Measurements from ENCODE around the gene WWOX.

The WWOX gene

DNA sequence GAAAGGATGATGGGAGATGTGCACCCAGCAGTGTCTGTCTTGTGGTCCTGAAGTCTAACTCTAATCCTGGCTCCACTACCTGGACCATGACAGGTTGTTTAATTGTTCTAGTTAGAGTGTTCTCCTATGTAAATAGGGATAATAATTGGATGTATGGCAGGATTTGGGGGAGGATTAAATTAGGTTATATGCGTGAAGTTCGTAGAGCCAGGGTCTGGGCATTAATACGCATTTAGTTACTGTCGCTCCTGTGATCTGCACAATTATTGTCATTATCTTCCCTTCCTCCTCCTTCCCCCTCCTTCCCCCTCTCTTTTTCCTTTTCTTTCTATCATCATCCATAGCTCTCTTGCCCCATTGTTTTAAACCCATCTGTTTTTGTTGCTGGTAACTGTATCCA is 210.3 kb downstream of the WWOX start:
- DNase-seq = no peak

DNA sequence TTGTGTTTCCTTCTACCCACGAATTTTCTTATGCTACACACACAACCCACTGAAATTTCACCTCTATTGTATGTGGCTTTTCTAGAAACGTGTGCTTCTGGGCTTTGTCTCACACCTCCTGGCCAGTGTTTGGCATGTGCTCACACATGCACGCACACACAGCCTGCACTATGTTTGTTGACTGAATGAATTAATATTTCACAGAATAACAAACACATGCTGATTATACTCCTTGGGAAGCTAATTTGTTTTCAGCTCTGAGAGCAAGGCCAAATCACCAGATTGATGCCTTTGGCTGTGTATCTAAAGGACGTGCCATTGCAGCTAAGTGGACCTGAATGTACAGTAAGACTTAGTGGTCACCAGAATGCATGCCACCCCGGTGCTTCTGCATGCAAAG is 210.7 kb downstream of the WWOX start:
- no peak for DNase-seq

- DNase-seq = no peak
Observed at GRCh38 chr16:78310990-78311561, 211.6 kb downstream of the WWOX start.

- DNase-seq = no peak
Observed at GRCh38 chr16:78311831-78312230, 212.4 kb downstream of the WWOX start.

DNA sequence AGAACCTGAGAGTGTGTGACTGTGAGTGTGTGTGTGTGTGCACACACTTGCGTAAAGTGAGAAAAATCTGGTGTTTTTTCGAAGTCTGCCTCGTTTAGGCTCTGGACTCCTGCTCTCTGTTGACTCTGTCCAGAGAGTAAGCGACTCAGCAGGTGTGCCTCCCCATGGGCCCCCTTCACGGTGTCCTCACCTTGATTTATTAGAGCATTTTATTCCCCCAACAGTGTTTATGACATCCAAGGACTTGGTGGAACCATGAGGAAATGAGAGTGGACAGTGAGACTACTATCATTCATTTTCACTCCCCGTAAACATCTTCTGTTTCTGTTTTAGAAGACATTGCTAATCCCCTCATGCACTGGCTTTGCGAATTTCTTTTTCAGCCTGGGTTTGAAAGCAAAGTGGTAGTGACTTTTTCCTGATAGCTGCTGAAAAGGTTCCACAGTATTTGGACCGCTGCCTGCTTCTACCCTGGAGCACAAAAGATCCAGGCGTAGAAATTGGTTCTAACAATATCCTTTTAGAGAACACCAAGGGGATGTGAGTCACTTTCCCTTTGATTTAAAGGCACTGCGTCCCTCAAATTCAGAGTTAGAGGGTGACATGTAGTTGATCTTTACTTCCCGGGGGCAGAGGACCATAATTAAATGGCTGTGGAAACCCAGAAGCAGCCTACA is 218.2 kb downstream of the WWOX start:
- DNase-seq = no peak

GRCh38 chr16:78321620-78322360 is 222.3 kb downstream of the WWOX start:
- DNase-seq = no peak

GRCh38 chr16:78323315-78323714 is 223.9 kb downstream of the WWOX start:
- DNase-seq = no peak

DNA sequence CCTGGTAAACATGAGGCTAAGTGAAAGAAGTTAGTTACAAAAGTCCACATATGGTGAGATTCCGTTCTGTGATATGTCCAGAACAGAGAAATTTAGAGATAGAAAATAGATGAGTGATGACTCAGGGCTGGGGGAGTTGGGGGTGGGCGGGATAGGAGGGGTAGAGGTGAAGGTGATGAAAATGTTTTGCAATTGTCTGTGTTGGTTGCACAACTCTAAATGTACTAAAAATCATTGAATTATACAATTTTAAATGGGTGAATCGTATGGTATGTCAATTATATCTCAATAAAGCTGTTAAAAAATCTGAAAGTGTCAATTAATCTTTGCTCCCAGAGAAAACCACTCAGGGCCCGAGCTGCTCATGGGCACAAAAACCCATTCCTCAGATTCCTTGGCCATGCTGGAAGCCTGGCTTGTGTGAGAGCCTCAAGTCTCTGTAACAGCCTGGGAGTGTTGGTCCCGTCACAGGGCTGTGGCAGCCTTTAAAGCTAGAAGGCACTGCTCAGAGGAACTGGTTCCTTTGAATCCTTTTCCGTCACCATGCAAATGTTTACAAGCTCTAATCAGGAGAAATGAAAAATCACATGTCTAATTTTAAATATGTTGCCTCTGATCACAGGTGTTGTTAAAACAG is 225.3 kb downstream of the WWOX start:
- no peak for DNase-seq

DNA sequence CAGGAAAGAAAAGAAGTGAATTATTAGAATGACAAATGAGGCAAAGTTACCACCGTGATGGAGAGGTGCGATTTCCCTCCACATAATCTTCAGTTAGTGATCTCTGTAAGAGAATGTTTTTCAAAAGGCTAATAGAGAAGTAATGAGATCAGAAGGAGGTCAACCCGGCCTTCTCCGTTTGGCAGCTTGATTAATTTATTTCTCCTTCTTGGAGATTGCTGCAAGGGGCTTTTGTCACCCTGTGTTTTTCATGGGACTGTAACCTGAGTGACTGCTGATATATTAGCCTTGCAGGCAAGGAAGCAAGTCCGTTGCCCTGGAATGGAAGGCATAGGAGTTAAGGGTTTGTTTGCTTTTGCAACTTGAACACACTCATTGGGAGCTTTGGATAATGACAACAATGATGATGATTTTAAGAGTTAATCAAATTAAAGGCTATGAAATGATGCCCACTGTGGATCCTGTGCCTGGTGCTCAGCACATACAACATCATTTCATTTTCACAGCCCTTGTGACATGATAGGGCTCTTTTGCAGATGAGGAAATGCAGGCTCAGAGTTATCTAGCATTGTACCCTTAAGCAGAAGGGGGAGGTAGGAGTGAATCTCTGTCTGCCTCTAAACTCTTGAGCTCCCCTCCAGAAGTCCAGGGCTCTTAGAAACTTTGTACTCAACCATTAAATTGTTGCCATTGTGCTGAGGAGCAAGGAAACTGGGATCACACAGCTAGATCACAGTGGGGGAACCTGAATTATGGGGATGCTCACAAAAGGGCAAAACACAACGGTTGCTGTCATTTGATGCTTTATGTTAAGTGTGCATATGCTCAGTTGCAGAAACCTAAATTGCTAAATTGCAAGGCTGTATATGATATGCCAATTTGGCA is 226.3 kb downstream of the WWOX start:
- no peak for DNase-seq

GRCh38 chr16:78326731-78327130 is 227.3 kb downstream of the WWOX start:
- no peak for DNase-seq

- no peak for DNase-seq
Observed at GRCh38 chr16:78331731-78332130, 232.3 kb downstream of the WWOX start.

- no peak for DNase-seq
Observed at GRCh38 chr16:78333808-78334207, 234.4 kb downstream of the WWOX start.

- no peak for DNase-seq
Observed at GRCh38 chr16:78340590-78340989, 241.1 kb downstream of the WWOX start.

- DNase-seq = no peak
Observed at GRCh38 chr16:78348068-78348467, 248.6 kb downstream of the WWOX start.

DNA sequence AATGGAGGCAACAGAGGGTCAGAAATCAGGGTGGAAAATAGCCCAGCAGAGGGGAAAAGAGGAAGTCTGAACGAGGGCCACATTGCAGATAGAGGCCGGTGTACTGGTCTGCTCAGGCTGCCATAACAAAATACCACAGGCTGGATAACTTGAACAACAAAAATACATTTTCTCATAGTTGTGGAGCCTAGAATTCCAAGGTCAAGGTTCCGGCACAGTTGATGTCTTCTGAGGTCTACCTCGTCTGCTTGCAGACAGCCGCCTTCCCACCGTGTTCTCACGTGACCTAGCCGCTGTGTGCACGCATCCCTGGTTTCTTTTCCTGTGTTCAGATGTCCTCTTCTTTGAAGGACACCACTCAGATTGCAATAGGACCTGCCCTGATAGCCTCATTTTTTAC is 249.4 kb downstream of the WWOX start:
- no peak for DNase-seq

DNA sequence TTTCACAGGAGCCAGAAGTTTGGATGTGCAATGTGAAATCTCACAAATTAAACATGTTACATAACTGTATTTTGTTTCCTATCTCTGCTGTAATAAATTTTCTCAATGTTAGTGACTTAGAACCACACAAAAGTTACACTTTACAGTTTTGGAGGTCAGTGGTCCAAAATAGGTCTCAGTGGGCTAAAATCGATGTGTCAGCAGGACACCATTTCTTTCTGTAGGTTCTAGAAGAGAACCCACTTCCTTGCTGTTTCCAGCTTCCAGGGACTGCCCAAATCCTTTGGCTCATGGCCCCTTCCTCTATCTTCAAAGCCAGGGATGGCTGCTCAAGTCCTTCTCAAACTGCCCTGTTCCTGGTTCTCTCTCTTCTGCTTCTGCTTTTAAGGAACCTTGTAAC is 252.7 kb downstream of the WWOX start:
- DNase-seq = no peak

DNA sequence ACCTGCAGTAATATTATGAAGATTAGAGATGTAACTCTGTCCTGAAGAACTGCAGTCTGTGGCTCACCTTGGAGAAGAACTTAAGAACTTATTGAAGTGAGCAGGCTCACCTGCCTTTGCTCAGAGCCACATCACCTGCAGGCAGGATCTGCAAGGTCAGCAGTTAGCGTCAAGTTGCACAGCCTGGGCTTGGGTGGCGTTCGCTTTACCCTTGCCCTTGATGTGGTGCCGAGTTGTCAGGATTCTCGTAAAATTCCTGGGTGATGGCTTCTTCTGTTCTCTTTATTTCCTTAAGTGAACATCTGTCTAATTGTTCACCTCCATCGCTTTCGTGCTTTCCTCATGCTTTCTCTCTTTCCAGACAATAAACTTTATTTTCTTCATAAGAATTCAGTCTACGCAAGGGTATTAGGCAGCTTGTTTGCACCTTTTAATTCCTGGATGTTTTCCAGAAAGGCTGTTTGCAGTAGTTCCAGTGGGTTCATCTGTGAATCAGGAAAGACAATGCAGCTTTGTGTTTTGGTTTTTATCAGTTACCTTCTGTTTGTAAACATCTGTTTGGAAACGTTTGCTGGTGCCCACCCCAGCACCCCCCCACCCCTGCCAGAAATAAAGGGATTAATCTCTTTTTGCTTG is 254.3 kb downstream of the WWOX start:
- DNase-seq = no peak

DNA sequence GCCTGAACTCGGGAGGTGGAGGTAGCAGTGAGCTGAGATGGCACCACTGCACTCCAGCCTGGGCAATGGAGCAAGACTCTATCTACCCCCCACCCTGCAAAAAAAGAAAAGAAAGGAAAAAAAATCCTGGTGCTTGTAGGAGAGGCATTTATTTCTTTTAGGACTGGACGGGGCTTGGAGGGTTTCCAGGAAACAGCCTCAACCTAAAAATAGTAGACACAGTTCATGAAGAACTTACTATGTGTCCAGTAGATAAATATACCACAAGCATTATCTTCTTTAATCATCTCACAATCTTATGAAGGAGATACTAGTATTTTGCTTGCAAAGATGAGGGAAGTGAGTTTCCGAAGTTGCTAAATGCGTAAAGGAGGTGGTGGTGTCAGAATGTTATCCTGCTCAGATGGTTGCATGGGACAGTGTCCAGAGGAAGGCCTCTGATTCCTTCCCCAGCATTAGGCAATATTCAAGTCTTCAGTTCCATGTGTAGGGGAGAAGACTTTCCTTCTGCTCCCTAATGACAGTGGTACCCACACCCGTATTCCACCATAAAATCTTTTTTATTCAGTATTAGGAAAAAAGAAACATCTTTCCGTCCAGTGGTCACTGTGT is 263.2 kb downstream of the WWOX start:
- no peak for DNase-seq

DNA sequence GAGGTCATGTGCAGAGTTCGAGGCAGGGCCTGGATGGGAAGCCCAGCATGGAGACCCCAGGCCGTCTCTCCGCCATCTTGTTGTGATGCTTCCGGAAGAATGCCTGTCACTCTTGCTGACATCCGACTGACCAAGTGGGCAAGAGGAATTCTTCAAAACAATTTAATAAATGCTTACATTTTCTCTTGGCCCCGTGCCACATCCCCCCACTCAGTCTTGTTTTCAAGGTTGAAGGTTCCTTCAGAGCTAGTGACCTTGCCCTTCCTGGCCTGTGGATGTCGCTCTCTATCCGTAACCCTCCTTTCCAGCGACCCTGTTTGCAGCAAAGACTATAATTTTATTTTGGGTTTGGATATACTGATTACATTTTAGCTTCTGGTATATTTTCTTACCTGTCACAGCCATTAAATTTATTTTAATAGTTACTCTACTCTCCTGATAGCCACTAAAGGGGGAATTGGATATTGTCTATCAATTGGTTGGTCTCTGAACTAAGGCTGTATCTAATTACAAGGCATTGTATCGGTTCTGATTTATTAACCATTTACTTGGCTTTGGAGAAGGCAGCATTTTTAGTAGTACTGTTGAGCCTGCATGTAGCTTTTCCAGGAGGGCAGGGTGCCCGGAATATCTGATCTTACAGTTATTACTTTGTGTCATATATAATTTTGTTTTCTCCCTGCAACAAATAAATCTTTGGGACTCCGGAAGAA is 264.5 kb downstream of the WWOX start:
- DNase-seq = no peak

- no peak for DNase-seq
Observed at GRCh38 chr16:78364556-78364880, 265.1 kb downstream of the WWOX start.

DNA sequence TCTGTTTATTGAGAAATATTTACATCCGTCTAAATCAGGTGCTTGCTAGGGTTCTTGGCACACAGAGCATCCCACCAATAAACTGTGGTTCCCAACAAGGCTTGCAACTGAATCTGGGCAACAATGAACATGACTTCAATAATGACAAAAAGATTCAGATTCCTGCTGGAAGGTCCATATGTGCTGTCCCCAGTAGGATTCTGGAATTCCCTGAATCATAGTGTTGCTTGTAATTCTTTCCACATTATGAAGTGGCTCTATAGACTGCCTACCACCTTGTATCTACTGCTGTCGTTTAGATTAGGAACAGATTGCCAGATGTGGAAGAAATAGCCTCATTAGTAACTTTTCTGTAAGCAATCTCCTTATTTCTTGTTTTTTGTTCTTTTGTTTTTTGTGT is 265.9 kb downstream of the WWOX start:
- DNase-seq = no peak

All from CD4-positive, alpha-beta T cell treated with Interleukin-10 for 1 hour (primary cell).